Erythroblast (primary cell): ENCODE results near the gene OR12D2.

ENCODE experiments used
- GATA1 ChIP-seq: IDR thresholded peaks from 2 replicates; pipeline ENCODE4 v1.6.1; 2011; ENCODE audit warnings: low read depth, mild to moderate bottlenecking, control low read depth, low read length, moderate library complexity
- POLR2A ChIP-seq: IDR thresholded peaks from 2 replicates; pipeline ENCODE4 v1.6.1; 2011; ENCODE audit warnings: mild to moderate bottlenecking, low read length

DNA sequence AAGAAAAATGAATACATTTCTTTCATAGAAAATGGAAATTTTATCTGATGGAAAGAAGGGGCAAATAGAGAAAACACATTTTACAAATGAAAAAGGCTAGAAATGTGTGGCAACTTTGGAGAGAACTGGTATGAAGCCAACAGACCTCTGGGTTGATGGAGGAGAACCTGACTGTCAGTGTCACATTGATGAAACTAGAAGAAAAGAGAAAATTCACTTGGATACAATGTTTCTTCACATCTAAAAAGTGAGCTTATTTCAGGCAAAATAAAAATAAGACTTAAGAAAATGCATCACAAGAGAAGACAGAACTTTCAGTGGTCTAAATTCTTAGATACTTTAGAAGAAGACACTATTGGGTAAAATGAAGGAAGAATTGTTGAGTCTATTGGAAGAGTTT, at the start of gene OR12D2:
- TF ChIP-seq POLR2A (no peak), GATA1 (no peak)
